ELR (cell line): Measurements from ENCODE around the gene KCNQ4.

Source experiments
- DNase-seq: peaks from one replicate; pipeline ENCODE4 v3.0.0-alpha.2; 2015; ENCODE audit warnings: low read depth

Gene KCNQ4

DNA sequence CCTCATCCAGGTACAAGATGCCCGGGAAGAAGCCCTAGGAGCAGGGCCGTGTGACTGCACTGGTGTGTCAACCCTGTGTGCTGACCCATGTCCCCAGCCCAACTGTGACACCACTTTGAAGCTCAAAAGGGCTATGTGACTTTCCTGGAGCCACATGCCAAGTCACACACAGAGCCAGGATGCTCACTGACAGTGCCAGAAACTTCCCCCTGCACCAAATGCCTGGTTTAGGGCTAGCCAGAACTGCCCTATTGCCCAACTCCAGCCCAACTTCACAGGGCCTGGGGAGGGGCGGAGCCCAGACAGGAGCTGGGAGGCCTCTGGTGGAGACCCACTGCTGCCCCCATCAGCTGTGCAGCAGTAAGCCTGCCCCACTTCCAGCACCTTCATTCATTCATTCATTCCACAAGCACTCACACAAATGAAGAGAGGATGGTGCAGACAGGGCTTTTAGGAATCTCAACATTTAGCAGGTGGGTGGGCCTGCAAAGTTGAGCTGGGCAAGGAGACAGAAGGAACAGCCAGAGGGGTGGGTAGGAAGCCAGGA, 36.7 kb downstream of the KCNQ4 start:
- no peak for DNase-seq

DNA sequence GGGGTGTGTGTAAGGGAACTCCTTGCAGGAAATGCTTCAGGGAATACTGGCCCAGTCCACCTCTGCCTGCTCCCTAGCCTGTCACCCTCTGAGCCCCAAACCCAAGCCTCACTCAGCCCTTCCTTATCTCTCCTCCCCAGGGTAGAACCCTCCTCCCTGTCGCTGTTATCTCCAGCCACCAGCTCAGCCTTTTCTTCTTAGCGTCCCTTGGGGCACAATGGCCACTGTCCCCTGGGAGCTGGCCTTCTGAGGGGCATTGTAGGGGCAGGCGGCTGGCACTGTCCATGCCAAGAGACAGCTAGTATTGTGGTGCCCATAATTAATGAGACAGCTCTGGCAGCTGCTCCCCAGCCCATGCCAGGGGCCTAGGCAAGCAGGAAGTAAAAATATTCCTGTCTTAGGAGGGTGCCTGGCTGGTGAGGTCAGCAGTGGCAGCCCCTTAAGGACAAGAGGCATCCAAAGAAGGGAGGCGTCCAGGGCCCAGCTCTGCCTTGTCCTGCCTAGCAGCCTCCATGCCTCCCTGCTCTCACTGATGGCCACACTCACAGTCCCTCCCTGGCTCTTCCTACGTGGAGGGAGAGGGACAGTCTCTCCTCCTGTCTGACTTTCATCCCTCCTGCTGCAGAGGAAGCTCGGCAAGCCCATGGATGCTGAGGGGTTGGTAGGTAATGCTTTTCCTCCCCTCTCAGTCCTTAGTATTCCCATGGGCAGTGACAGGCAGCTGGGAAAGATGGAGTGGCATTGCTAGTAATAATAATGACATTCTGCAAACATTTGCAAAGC, 37.5 kb downstream of the KCNQ4 start:
- DNase-seq = no peak

DNA sequence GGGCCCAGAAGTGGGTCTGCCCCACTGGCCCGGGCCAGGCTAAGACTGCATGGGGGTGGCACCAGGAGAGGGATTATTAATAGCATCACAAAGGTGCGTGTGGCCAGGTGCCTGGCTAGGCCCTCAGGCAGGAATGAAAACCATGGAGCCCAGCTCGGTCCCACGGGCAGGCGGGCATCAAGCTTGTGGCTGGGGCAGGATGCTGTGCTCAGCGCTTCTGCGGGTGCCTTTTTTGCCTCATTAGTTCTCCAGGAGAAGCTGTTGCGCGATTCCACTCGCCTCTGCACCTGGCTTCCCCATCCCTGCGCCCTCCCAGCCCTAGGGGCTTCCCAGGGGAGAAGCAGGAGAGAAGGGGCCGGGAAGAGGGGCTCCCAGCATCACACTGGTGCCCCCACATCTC, 39.3 kb downstream of the KCNQ4 start:
- no peak for DNase-seq

DNA sequence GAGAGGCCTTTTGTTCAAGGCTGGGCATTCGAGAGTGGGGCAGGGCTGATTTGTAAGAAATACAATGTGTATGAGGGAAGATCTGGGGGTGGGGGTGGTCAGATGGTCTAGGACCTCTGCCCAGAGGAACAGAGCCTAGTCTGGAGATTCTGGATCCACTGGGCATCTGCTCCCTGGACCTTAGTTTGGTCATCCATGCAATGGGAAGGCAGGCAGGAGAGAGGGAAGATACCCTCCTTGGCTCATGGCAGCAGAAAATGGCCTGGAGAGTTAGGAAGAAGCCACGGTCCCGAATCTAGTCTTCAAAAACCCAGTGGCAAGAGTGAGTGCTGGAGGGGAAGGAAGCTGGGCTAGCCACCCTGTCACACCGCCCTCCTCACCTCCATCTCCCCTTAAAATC, 39.8 kb downstream of the KCNQ4 start:
- DNase-seq = no peak

DNA sequence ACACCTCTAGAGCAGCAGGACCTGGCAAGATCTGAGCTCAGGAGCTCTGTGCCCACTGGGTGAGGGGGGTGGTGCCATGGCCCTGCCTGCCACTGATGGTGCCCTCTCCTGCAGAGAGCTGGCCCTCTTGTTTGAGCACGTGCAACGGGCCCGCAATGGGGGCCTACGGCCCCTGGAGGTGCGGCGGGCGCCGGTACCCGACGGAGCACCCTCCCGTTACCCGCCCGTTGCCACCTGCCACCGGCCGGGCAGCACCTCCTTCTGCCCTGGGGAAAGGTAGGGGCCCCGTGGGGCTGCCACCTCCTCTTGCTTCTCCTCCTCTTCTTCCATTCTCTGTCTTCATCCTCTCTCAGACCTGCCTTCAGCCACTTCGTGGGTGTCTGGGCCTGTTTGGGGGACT, 40.4 kb downstream of the KCNQ4 start:
- no peak for DNase-seq

DNA sequence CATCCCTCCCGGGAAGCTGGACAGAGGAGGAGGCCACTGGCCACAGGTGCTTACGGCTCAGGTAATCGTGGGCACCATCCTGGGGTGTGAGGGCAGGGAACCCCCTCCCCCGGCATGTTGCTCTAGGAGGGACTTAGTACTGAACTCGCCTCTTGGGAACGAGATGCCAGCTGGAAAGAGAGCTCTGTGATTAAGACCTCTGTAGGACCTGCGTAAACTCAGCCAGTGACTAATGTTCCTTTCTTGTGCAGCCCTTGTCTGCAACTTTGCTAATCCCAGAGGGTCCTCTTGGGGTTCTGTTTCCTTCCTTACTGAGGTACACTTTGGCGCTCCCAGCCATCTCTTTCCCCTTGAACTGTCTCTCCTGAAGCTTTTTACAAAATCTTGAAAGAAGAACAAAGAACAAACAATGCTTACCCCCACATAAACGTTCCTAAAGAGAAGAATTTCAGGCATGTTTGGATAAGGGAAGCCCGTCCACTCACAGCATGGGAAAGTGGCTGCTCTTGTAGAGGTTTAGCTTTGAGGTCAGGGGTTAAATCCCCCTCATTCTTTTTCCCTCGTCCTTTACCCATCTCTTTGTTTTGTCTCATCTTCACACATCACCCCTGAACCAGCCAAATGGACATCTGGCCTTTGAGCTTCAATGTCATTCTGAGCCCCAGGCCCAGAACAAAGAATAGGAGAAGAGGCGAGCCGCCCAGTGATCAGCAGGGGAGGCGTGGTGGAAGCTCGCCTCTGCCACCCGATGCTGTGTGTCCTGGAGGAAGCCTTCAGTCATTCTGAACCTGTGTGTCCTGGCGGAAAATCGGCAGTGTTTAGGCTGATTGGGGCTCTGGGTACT, 41.2 kb downstream of the KCNQ4 start:
- peak; percentile 49 for DNase-seq

DNA sequence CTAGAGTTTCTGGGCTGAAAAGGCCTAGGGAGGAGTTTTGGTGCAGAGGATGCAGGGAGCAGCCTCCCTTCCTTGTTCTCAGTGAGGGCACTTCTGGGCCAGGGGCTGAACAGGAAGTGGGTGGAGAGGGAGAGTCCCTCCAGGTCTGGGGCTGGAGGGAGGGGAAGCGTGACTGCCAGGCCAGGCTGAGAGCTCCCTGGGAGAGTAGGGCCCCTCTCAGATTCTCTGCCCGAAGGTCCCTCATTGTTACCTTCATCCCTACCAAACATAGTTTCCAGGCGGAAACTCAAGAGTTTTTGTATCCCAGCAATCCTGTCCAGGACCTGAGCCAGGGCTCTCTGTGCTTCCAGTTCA, 41.8 kb downstream of the KCNQ4 start:
- DNase-seq = no peak

DNA sequence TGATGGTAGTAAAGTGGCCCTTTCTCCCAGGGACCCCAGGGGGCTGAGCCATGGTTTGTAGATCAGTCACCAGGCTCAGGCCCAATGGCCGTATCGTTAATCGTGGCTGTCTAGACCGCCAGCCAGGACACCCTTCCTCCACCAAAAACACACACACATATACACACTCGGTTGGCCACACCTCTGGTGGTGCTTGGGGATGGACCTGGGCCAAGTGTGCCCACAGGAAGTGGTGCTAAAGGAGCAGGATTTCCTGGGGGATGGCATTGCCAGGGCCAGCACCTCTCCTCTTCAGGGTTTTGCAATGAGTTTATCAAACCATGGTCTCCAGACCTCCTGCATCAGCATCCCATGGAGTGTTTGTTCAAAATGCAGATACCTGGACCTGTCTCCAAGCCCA, 42.4 kb downstream of the KCNQ4 start:
- DNase-seq = no peak

DNA sequence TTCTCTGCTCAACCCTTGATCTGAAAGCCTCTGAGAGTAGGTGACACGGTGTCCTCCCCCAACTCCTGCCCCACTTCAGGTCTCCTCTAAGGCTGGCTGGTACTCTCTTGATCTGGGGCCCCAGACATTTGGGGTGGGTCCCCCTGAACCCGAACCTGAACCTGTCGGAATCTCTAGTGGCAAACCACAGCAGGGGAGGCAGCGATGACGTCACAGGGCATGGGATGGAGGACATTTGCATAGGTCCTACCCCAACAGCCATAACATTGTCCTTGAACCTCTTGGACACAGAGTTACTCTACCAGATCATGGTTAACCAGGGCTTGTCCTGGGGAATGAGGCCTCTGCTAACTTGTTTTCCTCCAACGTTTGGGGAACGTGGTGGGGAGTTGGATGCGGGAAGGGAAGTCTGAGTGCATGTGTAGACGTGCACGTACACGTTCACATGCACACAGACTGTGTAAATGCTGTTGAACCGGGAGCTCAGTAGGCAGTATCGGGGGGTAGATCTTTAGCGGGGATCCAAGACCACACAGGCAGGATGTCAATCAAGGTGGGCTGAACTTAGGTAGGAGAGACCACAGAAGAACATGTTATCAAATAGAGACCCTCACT, 46.2 kb downstream of the KCNQ4 start:
- DNase-seq = no peak

DNA sequence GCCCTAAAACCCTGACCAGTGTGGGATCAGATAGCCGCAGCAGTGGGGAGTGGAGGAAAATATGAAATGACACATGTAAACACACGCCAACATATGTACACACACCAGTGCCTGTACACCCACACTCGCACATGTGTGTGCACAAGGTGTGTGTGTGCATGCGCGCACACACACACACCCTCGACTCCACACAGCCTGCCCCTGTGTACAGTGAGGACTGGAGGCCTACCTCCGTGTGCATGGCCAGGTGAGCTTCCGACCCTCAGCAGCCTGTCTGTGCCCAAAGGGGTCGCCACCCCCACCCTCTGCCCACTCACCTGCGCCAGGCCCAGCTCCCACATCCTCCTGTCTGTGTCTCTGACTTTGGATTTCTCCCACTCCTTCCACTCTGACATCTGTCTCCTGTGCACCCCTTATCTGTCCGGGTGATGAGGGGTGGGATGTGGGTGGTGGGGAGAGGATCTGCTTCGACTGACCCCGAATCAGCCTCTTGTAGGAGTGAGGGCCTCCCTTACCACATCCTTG, 46.9 kb downstream of the KCNQ4 start:
- DNase-seq = no peak

DNA sequence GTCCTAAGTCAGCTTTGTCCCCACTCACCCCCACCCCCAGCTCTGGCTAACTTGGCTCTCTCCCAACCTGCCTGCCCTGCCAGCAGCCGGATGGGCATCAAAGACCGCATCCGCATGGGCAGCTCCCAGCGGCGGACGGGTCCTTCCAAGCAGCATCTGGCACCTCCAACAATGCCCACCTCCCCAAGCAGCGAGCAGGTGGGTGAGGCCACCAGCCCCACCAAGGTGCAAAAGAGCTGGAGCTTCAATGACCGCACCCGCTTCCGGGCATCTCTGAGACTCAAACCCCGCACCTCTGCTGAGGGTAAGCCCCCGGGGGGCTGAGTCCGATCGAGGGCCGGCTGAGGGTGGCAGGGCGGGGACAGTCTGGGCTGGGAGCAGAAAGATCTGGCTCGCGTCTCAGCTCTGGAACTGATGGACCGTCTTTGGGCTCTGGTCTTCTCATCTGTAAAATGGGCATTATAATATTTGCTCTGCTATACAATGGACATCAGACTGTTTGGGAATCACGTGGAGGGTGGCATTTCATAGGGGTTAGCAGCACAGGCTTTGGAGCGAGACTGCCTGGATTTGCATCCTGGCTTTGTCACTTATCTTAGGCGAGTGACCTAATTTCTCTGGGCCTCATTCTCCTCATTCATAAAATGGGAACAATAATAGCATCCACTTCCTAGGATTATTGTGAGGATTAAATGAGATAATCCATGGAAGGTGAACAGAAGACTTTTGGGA, 47.6 kb downstream of the KCNQ4 start:
- no peak for DNase-seq

DNA sequence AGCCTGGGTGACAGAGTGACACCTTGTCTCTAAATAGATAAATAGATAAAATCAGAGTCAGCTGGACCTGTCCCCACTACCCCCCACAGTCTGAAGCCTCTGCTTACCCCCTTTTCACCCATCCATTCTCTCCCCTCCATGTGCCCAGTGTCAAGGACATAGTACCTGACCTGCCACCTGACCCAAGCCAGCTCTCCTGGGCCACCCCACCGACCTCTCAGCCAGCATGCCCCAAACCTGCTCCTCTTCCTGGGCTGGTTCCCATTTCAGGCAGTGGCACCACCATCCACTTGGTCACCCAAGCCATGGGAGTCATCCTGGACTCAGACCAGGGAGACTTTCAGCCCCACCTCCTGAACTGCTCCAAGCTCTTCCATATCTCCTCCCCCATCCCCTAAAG, 50.4 kb downstream of the KCNQ4 start:
- DNase-seq = no peak

DNA sequence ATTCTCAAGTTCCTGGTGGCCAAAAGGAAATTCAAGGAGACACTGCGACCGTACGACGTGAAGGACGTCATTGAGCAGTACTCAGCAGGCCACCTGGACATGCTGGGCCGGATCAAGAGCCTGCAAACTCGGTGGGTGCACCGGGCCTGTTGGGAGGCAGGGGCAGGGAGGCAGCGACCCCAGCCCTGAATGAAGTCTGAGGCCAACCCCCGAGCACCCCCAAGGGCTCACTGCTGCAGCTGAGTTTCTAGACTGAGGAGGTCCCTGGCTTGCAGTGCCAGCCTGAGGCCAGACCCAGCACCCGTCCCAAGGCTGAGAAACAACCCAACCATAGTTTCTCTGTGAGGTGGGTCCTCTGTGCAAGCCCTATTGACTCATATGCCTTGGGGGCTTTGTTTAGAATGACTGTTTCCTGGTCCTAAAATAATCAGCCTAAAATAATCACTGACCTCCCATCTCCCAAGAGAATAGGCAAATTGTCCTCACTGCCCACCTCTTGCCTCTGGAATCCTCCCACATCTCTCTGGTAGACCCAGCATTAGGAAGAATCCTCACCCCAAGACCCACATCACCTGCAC, 51.5 kb downstream of the KCNQ4 start:
- peak; percentile 54 for DNase-seq

DNA sequence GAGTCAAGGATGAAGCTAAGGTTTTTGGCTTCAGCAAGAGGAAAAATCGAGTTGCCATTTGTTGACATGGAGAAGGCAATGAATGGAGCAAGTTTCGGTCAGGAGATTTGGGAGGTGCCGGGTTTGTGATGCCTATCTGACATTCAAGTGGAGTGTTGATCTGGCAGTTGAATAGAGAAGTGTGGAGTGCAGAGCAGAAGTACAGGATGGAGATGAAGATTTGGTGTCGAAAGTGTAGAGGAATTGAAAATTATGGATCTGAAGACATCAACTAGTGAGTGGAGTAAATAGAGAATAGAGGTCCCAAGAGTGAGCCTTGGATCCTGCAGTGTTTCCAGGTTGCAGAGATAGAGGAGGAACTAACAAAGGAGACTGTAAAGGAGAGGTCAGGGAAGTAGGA, 52.7 kb downstream of the KCNQ4 start:
- DNase-seq = no peak

DNA sequence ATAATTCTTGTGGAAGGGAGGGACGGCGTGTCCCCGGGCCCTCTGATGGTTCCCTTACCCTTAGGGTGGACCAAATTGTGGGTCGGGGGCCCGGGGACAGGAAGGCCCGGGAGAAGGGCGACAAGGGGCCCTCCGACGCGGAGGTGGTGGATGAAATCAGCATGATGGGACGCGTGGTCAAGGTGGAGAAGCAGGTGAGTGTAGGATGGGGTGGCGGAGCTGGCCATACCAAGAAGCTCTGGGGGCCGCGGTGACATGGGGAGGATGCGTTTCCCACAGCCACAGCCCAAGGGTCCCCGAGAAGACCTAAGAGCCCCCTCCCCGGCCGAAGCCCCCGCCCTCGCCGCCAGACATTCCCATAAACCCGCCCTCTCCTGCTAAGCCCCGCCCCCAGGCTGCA, 54.0 kb downstream of the KCNQ4 start:
- DNase-seq = no peak

DNA sequence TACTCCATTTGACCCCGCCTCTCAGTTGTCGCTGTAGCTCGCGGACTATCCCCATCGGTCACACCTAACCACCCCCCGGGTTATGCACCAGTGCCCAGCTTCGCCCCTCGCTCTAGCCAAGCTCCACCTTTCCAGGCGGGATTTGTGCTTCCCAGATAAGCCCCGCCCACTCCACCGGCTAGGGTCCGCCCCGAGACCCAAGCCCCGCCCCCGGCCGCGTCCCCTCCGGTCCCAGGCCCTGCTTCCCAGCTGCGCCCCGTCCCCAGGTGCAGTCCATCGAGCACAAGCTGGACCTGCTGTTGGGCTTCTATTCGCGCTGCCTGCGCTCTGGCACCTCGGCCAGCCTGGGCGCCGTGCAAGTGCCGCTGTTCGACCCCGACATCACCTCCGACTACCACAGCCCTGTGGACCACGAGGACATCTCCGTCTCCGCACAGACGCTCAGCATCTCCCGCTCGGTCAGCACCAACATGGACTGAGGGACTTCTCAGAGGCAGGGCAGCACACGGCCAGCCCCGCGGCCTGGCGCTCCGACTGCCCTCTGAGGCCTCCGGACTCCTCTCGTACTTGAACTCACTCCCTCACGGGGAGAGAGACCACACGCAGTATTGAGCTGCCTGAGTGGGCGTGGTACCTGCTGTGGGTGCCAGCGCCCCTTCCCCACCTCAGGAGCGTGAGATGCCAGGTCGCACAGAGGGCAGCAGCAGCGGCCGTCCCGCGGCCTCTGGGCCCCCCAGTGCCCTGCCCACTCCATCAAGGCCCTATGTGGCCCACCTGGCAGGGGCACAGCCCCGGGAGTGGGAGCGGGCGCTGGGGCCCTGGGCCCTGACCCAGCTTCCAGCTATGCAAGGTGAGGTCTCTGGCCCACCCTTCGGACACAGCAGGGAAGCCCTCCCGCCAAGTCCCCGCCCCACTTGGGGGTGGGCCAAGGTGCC, 54.7 kb downstream of the KCNQ4 start:
- no peak for DNase-seq

DNA sequence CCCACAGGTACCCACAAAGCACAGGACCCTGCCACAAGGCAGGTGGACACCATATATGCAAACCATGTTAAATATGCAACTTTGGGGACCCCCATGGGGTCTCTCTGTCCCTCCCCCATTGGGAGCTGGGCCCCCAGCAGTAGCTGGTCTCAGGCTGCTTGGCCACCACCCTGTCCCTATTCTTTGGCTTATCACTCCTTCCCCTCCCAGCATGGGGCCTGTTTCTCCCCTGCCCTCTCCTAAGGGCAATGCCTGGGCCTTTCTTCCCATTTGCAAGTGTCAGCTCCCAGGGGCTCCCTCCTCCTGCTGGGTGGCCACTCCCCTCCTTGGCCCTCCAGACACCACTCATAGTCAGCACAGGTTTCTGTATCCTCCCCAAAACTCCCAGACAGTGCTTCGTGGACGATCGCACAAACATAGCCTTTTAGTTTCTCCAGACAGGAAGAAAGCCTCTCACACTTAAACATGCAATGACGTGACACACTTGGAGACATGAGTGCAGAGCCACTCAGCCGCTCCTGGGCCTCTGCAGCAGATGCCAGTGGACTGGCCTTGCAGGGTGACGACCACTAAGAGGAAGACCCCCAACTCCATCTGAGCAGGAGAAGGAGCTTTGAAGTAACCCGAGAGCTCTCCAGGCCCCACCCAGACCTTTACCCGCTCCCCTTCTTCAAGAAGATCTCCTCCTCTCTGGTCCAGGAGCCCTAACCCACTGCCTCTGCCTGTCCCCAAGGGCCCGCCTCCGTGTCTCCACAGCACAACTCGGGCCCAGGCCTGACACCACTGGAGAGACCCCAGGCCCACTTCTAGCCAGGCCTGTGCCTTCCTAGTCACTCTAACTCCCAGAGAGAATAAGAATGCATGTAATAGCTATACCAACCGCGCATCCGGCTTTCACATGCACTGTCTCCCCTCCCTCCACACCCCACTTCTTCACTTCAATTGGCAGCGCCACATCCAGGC, 55.7 kb downstream of the KCNQ4 start:
- no peak for DNase-seq

DNA sequence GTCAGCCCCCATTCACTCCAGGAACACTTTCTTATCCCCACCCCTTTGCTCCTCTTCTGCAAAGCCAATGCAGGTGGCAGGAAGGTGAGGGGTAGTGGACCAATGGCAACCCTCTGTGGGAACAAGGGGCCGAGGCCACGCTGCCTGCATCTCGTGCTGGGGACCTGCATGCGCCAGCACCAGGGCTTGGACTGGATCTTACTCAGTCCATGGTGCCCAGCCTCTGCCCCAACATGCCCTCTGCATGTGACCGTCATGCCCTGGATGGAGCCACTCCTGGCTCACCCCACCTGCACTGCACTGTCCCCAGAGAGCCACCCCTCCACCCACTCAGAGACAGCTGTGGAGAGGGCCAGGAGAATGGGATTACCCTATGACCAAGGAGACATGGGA, 56.4 kb downstream of the KCNQ4 start:
- no peak for DNase-seq
